AG04450 (cell line): Measurements from ENCODE around the gene HDAC10. TPM values are rescaled to one million over a fixed set of nuclear protein-coding genes. Genes with fewer than 3 reads are reported as not detected.

Source experiments
- CTCF ChIA-PET: fragments of 300-600, 350-600 bp; formaldehyde crosslinking; extraction: SDS; loops from one replicate; lab custom pipeline; 2022; ENCODE audit warnings: antibody characterized with exemption, inconsistent platforms; lab: Charles Lee
- POLR2A ChIA-PET: fragments of 350-600 bp; formaldehyde crosslinking; extraction: SDS; loops from one replicate; lab custom pipeline; 2021; ENCODE audit warnings: antibody characterized with exemption, inconsistent platforms; lab: Yijun Ruan, JAX
- DNase-seq: peaks from one replicate; pipeline ENCODE4 v3.0.0-alpha.2; 2011; ENCODE audit warnings: low read depth, low spot score
- H3K27ac ChIP-seq: one replicate; pipeline ENCODE4 v1.5.1; 2012; ENCODE audit warnings: low read depth, low read length, control low read depth
- H3K27me3 ChIP-seq: one replicate; pipeline ENCODE4 v1.6.0; 2012; ENCODE audit warnings: low read length; ENCODE audit not compliant: control insufficient read depth, insufficient read depth
- H3K4me3 ChIP-seq: 2 replicates; pipeline ENCODE4 v1.5.1; 2011; ENCODE audit warnings: mild to moderate bottlenecking, low read depth, low read length, control low read depth
- H3K9me3 ChIP-seq: 2 replicates; pipeline ENCODE4 v1.5.1; 2012; ENCODE audit warnings: low read length; ENCODE audit not compliant: control insufficient read depth, insufficient read depth
- CTCF ChIP-seq: IDR thresholded peaks from 2 replicates; pipeline ENCODE4 v1.5.1; 2011; ENCODE audit warnings: low read depth, low read length, control low read depth, inconsistent platforms
- polyA plus RNA-seq: library from polyadenylated mRNA; depleted of rRNA; stranded (reverse); fragments of >200 nt; gene quantifications from 2 replicates; pipeline ENCODE4 v1.2.3, GENCODE V29; 2011

HDAC10 gene
- polyA plus RNA-seq, 1 experiment = 7.0 TPM

- ChIA-PET CTCF (interaction anchor here (0.6 kb wide), 1 partner anchor 10 kb away, joined by 3 read pairs; no protein-coding TSS in a partner anchor), POLR2A (interaction anchor here (0.7 to 1.7 kb wide), 3 partner anchors 12 to 461 kb away, joined by 6 to 9 read pairs (median 6); no protein-coding TSS in a partner anchor)
- Histone ChIP-seq H3K27me3 (no peaks in the 10 kb centered on the region), H3K4me3 (no peak overlapping the region), H3K9me3 (peaks cover 14% of the 10 kb centered on the region; the same call in 1 of the 2 replicates), H3K27ac (peak overlapping the region; percentile 57)
- no peak for TF ChIP-seq CTCF
- no peak for DNase-seq
Measured at GRCh38 chr22:50281957-50282356, 30.9 kb upstream of the HDAC10 start.

- H3K9me3 ChIP-seq = peaks cover 18% of the 10 kb centered on the region; the same call in 1 of the 2 replicates
- POLR2A ChIA-PET = interaction anchor here (1.5 kb wide), 1 partner anchor 24 kb away, joined by 6 read pairs; no protein-coding TSS in a partner anchor
- CTCF ChIA-PET = no interaction called here
- TF ChIP-seq CTCF = no peak
- no peaks in the 10 kb centered on the region for H3K27me3 ChIP-seq
- DNase-seq = no peak
- H3K27ac ChIP-seq = no peak overlapping the region
- H3K4me3 ChIP-seq = no peak overlapping the region
Measured at GRCh38 chr22:50281384-50281760, 30.3 kb upstream of the HDAC10 start.

GRCh38 chr22:50280708-50281383, 29.8 kb upstream of the HDAC10 start:
- no peak overlapping the region for H3K27ac ChIP-seq
- no peak for DNase-seq
- CTCF ChIA-PET = no interaction called here
- no peak for TF ChIP-seq CTCF
- H3K27me3 ChIP-seq = no peaks in the 10 kb centered on the region
- peaks cover 21% of the 10 kb centered on the region; the same call in 1 of the 2 replicates for H3K9me3 ChIP-seq
- POLR2A ChIA-PET = no interaction called here
- no peak overlapping the region for H3K4me3 ChIP-seq

DNA sequence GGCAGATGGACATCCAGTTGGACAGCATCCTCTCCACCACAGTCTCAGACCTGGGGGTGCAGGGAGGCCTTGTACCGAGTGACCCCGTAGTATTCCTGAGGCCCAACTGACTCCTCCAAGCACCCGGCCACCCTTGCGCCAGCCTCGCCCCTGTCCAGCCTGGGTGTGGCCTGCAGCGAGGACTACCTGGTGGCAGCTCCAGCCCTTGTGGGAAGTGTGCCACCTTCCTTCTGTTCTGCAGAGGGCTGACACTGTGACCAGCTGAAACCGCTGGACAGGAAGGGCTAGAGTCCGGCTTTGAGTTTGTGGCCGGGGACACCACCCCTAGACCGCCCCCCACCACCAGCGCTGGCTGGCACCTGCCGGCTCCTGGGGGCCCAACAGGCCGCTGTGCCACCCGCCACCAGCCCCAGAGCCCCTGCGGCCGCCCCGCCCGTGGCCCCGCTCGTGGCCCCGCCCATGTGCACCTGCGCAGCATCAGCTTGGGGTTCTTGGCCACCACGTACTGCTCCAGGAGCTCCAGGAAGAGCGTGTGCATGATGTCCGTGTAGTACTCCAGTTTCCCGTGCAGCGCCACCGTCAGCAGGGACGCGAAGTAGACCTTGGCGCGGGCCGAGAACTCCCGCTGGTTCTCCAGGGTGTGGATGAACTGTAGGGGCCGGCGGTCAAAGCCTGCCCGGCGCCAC, 29.1 kb upstream of the HDAC10 start:
- Histone ChIP-seq H3K27ac (no peak overlapping the region), H3K9me3 (peaks cover 21% of the 10 kb centered on the region; the same call in 1 of the 2 replicates), H3K27me3 (no peaks in the 10 kb centered on the region), H3K4me3 (no peak overlapping the region)
- TF ChIP-seq CTCF = no peak
- ChIA-PET CTCF (interaction anchor here (1.5 kb wide), 1 partner anchor 62 kb away, joined by 4 read pairs; no protein-coding TSS in a partner anchor), POLR2A (no interaction called here)
- DNase-seq = no peak
